Measurements from ENCODE around the gene CGREF1. TPM values are rescaled to one million over a fixed set of nuclear protein-coding genes. Genes with fewer than 3 reads are reported as not detected.

Gene CGREF1
- total RNA-seq, 1 experiment from 2014 or later, result 2.1 TPM

DNA sequence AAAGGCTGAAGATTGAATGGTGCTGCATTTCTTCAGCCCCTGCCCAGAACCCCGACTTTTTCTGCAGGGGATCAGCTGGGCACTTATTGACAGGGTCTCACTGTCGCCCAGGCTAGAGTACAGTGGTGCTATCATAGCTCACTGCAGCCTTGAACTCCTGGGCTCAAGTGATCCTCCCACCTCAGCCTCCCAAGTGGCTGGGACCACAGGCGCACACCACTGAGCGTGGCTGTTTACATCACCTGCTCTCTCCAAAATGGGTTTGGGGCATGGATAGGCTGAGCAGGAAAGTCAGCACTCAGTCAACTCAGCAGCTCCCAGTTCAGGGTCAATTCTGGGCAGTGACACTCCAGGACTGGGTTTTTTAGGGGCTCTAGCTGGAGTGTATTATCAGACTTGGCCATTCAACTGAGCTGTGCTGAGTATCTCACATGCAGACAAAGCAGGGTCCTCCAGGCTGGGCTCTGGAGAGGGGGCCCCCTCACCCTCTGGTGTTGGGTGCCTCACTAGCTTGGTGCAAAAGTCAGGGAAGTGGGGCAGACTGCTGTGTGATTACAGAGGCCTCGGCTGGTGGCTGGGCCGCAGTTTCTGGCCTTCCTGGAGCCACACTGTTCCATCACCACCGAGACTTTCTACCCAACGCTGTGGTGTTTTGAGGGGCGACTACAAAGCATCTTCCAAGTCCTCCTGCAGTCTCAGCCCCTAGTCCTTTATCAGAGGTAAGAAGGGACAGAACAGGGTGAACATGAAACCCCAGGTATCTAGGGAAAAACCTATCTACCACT lies 9.1 kb upstream of the CGREF1 start:
- H3K9me3 Mint-ChIP-seq, result no peaks in the 10 kb centered on the region
- no peak overlapping the region for H3K4me3 Mint-ChIP-seq

More for the DNA sequence above, 9.1 kb upstream of the CGREF1 start:
- Histone ChIP-seq H3T11ph (ENCODE audit: low read length) (no peak overlapping the region), H2AK5ac (ENCODE audit: insufficient read length, low read length) (no peak overlapping the region), H3K79me2 (ENCODE audit: insufficient read depth, low read length) (no peaks in the 10 kb centered on the region), H3K56ac (ENCODE audit: insufficient read length, low read depth, low read length) (no peak overlapping the region), H2AFZ (ENCODE audit: low read length) (no peak overlapping the region), H4K91ac (ENCODE audit: insufficient read length, low read depth, low read length) (no peak overlapping the region), H4K20me1 (ENCODE audit: control insufficient read depth, insufficient read depth, insufficient read length) (peaks cover 2% of the 10 kb centered on the region), H3K4ac (ENCODE audit: low read depth, low read length) (no peak overlapping the region), H2BK5ac (ENCODE audit: insufficient read length, low read length) (no peak overlapping the region), H3K14ac (ENCODE audit: insufficient read depth, low read length) (no peak overlapping the region), H3K27ac (ENCODE audit: insufficient read length, low read depth, low read length) (no peak overlapping the region), H2BK20ac (ENCODE audit: low read depth, low read length, poor library complexity, severe bottlenecking) (no peak overlapping the region), H4K8ac (replicated peaks; ENCODE audit: insufficient read length, low read depth, low read length) (no peak overlapping the region), H2BK15ac (ENCODE audit: low read depth, low read length) (no peak overlapping the region), H3K18ac (ENCODE audit: insufficient read length, low read depth, low read length) (no peak overlapping the region), H3K9ac (ENCODE audit: extremely low read depth, insufficient read length, low read length) (no peak overlapping the region), H2BK12ac (ENCODE audit: insufficient read length, low read depth, low read length) (no peak overlapping the region), H3K23me2 (ENCODE audit: insufficient read length, low read depth, low read length, poor library complexity, severe bottlenecking) (peaks cover 4% of the 10 kb centered on the region), H3K23ac (ENCODE audit: insufficient read length, low read depth, low read length) (no peak overlapping the region), H2BK120ac (ENCODE audit: low read depth, low read length, poor library complexity, severe bottlenecking) (no peak overlapping the region), H3K4me2 (ENCODE audit: insufficient read depth, insufficient read length, low read length) (no peak overlapping the region), H3K79me1 (ENCODE audit: insufficient read depth, low read depth, low read length, poor library complexity, severe bottlenecking) (peaks cover 4% of the 10 kb centered on the region), H3K9me3 (ENCODE audit: control insufficient read depth, low read depth, low read length) (no peaks in the 10 kb centered on the region), H3K4me1 (ENCODE audit: insufficient read depth, low read length) (no peaks in the 10 kb centered on the region; the same call in 1 of the 2 replicates), H3K27me3 (ENCODE audit: insufficient read depth, low read length) (peaks cover 2% of the 10 kb centered on the region; the same call in 1 of the 2 replicates), H4K5ac (ENCODE audit: insufficient read length, low read depth, low read length) (no peak overlapping the region)
- H3K36me3 Mint-ChIP-seq (ENCODE audit: insufficient read depth in 1 of 3, low read depth in 3 of 3), result peaks cover 8 to 35% (median 31%) of the 10 kb centered on the region in 3 experiments
- DNase-seq, result no peak
- no CpG with 5 or more reads among the region's 9 CpGs for WGBS (ENCODE audit: extremely low coverage, insufficient read length, low lambda C conversion rate)
- peaks cover 11% of the 10 kb centered on the region for H3K27me3 Mint-ChIP-seq (ENCODE audit: low read depth)
- H3K4me1 Mint-ChIP-seq, result peaks cover 8 to 13% of the 10 kb centered on the region in 2 experiments
- H3K27ac Mint-ChIP-seq, result no peak overlapping the region
- TF ChIP-seq, protein P1, sequence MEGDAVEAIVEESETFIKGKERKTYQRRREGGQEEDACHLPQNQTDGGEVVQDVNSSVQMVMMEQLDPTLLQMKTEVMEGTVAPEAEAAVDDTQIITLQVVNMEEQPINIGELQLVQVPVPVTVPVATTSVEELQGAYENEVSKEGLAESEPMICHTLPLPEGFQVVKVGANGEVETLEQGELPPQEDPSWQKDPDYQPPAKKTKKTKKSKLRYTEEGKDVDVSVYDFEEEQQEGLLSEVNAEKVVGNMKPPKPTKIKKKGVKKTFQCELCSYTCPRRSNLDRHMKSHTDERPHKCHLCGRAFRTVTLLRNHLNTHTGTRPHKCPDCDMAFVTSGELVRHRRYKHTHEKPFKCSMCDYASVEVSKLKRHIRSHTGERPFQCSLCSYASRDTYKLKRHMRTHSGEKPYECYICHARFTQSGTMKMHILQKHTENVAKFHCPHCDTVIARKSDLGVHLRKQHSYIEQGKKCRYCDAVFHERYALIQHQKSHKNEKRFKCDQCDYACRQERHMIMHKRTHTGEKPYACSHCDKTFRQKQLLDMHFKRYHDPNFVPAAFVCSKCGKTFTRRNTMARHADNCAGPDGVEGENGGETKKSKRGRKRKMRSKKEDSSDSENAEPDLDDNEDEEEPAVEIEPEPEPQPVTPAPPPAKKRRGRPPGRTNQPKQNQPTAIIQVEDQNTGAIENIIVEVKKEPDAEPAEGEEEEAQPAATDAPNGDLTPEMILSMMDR (conservative IDR thresholded peaks at IDR 0.05), result no peak

Data from H9 (cell line).